ENCODE data around the gene NKAPD1. TPM values are rescaled to one million over a fixed set of nuclear protein-coding genes. Genes with fewer than 3 reads are reported as not detected.
A peak's percentile ranks its signal among the peaks of the same experiment; 100 is the strongest.

The NKAPD1 gene
- total and polyA plus RNA-seq, 2 of the 13 experiments (the other 11 are each of a cell fraction or from before 2014, with no cell fraction given) = 11.2 to 22.5 TPM

- TF ChIP-seq AKNA (CRISPR knock-in tag; IDR thresholded peaks at IDR 0.05; ENCODE audit: borderline replicate concordance) = no peak
- TF ChIP-seq ZNF235 (CRISPR knock-in tag; IDR thresholded peaks at IDR 0.05; ENCODE audit: borderline replicate concordance) = no peak
- no peak for TF ChIP-seq ZNF484 (CRISPR knock-in tag; IDR thresholded peaks at IDR 0.05; ENCODE audit: borderline replicate concordance, low read depth)
- peak; percentile 50; the same call in 1 of the 2 replicates for TF ChIP-seq RBFOX2 (IDR thresholded peaks at IDR 0.05; ENCODE audit: low read depth, low read length)
- TF ChIP-seq ZNF333 (CRISPR knock-in tag; IDR thresholded peaks at IDR 0.05; ENCODE audit: borderline replicate concordance) = no peak
- no peak for TF ChIP-seq ZNF432 (CRISPR knock-in tag; IDR thresholded peaks at IDR 0.05; ENCODE audit: borderline replicate concordance)
- TF ChIP-seq MBNL3 (CRISPR knock-in tag; conservative IDR thresholded peaks at IDR 0.05) = no peak
- no peak for TF ChIP-seq ZNF674 (CRISPR knock-in tag; IDR thresholded peaks at IDR 0.05; ENCODE audit: low read depth)
- TF ChIP-seq ZNF792 (CRISPR knock-in tag; IDR thresholded peaks at IDR 0.05) = no peak
- TF ChIP-seq ZNF337 (CRISPR knock-in tag; IDR thresholded peaks at IDR 0.05; ENCODE audit: borderline replicate concordance, low read depth) = no peak; the same call in 1 of the 2 replicates
- TF ChIP-seq, protein P1, sequence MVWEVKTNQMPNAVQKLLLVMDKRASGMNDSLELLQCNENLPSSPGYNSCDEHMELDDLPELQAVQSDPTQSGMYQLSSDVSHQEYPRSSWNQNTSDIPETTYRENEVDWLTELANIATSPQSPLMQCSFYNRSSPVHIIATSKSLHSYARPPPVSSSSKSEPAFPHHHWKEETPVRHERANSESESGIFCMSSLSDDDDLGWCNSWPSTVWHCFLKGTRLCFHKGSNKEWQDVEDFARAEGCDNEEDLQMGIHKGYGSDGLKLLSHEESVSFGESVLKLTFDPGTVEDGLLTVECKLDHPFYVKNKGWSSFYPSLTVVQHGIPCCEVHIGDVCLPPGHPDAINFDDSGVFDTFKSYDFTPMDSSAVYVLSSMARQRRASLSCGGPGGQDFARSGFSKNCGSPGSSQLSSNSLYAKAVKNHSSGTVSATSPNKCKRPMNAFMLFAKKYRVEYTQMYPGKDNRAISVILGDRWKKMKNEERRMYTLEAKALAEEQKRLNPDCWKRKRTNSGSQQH (CRISPR knock-in tag; IDR thresholded peaks at IDR 0.05; ENCODE audit: low read depth) = peak; percentile 48
- TF ChIP-seq, protein P2, sequence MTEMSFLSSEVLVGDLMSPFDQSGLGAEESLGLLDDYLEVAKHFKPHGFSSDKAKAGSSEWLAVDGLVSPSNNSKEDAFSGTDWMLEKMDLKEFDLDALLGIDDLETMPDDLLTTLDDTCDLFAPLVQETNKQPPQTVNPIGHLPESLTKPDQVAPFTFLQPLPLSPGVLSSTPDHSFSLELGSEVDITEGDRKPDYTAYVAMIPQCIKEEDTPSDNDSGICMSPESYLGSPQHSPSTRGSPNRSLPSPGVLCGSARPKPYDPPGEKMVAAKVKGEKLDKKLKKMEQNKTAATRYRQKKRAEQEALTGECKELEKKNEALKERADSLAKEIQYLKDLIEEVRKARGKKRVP (CRISPR knock-in tag; IDR thresholded peaks at IDR 0.05) = no peak
- TF ChIP-seq, protein P3, sequence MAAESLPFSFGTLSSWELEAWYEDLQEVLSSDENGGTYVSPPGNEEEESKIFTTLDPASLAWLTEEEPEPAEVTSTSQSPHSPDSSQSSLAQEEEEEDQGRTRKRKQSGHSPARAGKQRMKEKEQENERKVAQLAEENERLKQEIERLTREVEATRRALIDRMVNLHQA (CRISPR knock-in tag; IDR thresholded peaks at IDR 0.05) = no peak
- TF ChIP-seq MLXIP (CRISPR knock-in tag; IDR thresholded peaks at IDR 0.05; ENCODE audit: borderline replicate concordance) = no peak
- TF ChIP-seq POLR2AphosphoS5 (IDR thresholded peaks at IDR 0.05; ENCODE audit: low read depth, low read length) = peak; percentile 80
These were observed at the start of gene NKAPD1, which contains the start of gene PIH1D2 (continued) for GRCh38 chr11:112073941-112074811.
